Astrocyte (in vitro differentiated cells and primary cell): ENCODE results near the gene NPAS3. TPM values are rescaled to one million over a fixed set of nuclear protein-coding genes. Genes with fewer than 3 reads are reported as not detected.

Experiments used
- DNase-seq: peaks from one replicate; pipeline ENCODE4 v3.0.0-alpha.2; 2010; ENCODE audit warnings: low read depth
- FAIRE-seq: peaks from 2 replicates; lab custom pipeline; 2011; peaks lifted over from hg19 to GRCh38; lab: Jason Lieb, UNC
- H2AFZ ChIP-seq: 2 replicates; pipeline ENCODE4 v1.6.0; 2012; ENCODE audit warnings: low read depth, low read length, inconsistent platforms
- H3K27ac ChIP-seq: 2 replicates; pipeline ENCODE4 v1.5.1; 2011; ENCODE audit warnings: low read depth, low read length, inconsistent platforms
- H3K27me3 ChIP-seq: 2 replicates; pipeline ENCODE4 v1.6.0; 2011; ENCODE audit warnings: low read length, inconsistent platforms; ENCODE audit not compliant: insufficient read depth
- H3K36me3 ChIP-seq: 2 replicates; pipeline ENCODE4 v1.5.1; 2011; ENCODE audit warnings: low read length, inconsistent platforms; ENCODE audit not compliant: insufficient read depth
- H3K4me1 ChIP-seq: 2 replicates; pipeline ENCODE4 v1.5.1; 2011; ENCODE audit warnings: low read length, inconsistent platforms; ENCODE audit not compliant: insufficient read depth
- H3K4me2 ChIP-seq: 2 replicates; pipeline ENCODE4 v1.6.0; 2012; ENCODE audit warnings: low read length, inconsistent platforms
- H3K4me3 ChIP-seq: 2 replicates; pipeline ENCODE4 v1.5.1; 2011; ENCODE audit warnings: low read depth, mild to moderate bottlenecking, low read length, inconsistent platforms; ENCODE audit not compliant: insufficient read depth
- H3K79me2 ChIP-seq: 2 replicates; pipeline ENCODE4 v1.6.0; 2012; ENCODE audit warnings: mild to moderate bottlenecking, low read length, inconsistent platforms; ENCODE audit not compliant: insufficient read depth
- H3K9ac ChIP-seq: 2 replicates; pipeline ENCODE4 v1.6.0; 2012; ENCODE audit warnings: mild to moderate bottlenecking, low read length, inconsistent platforms
- H3K9me3 ChIP-seq: 2 replicates; pipeline ENCODE4 v1.5.1; 2012; ENCODE audit warnings: low read depth, mild to moderate bottlenecking, low read length, inconsistent platforms; ENCODE audit not compliant: insufficient read depth
- H4K20me1 ChIP-seq: 2 replicates; pipeline ENCODE4 v1.6.0; 2012; ENCODE audit warnings: low read length, inconsistent platforms; ENCODE audit not compliant: insufficient read depth
- H3K27ac Mint-ChIP-seq: one replicate; pipeline ENCODE4 v1.8.0; 2021; ENCODE audit warnings: mild to moderate bottlenecking, mixed read lengths; ENCODE audit not compliant: unreplicated experiment
- H3K27me3 Mint-ChIP-seq: one replicate; pipeline ENCODE4 v1.8.0; 2021; ENCODE audit warnings: low read depth, mixed read lengths; ENCODE audit not compliant: unreplicated experiment
- H3K36me3 Mint-ChIP-seq: one replicate; pipeline ENCODE4 v1.8.0; 2021; ENCODE audit warnings: low read depth, mixed read lengths; ENCODE audit not compliant: unreplicated experiment
- H3K4me1 Mint-ChIP-seq: one replicate; pipeline ENCODE4 v1.8.0; 2021; ENCODE audit warnings: low read depth, mixed read lengths; ENCODE audit not compliant: unreplicated experiment
- H3K4me3 Mint-ChIP-seq: one replicate; pipeline ENCODE4 v1.8.0; 2021; ENCODE audit warnings: mild to moderate bottlenecking, moderate library complexity, mixed read lengths; ENCODE audit not compliant: unreplicated experiment
- H3K9me3 Mint-ChIP-seq: one replicate; pipeline ENCODE4 v1.8.0; 2021; ENCODE audit warnings: mild to moderate bottlenecking, mixed read lengths; ENCODE audit not compliant: unreplicated experiment
- CTCF ChIP-seq: IDR thresholded peaks from 2 replicates; pipeline ENCODE4 v1.5.1; 2011; ENCODE audit warnings: low read depth, mild to moderate bottlenecking, inconsistent platforms, low read length, moderate library complexity; ENCODE audit not compliant: insufficient read depth
- EZH2 ChIP-seq: IDR thresholded peaks from 2 replicates; pipeline ENCODE4 v1.6.1; 2012; ENCODE audit warnings: mild to moderate bottlenecking, low read length, inconsistent platforms; ENCODE audit not compliant: insufficient read depth
- total RNA-seq: library from RNA; stranded (reverse); gene quantifications from 2 replicates; pipeline ENCODE4 v1.2.1, GENCODE V29; 2021

NPAS3 gene
- total RNA-seq, 1 donor from 2014 or later = 2.6 TPM

GRCh38 chr14:33508126-33509062, 569.7 kb downstream of the NPAS3 start:
- H4K20me1 ChIP-seq = no peaks in the 10 kb centered on the region
- H3K4me3 Mint-ChIP-seq = no peak overlapping the region
- FAIRE-seq (no peak), DNase-seq (peak; percentile 12)
- peaks cover 20% of the 10 kb centered on the region for H3K4me1 Mint-ChIP-seq
- H3K4me3 ChIP-seq = no peak overlapping the region
- H3K79me2 ChIP-seq = no peaks in the 10 kb centered on the region
- no peaks in the 10 kb centered on the region for H3K27me3 Mint-ChIP-seq
- H3K36me3 Mint-ChIP-seq = no peaks in the 10 kb centered on the region
- no peaks in the 10 kb centered on the region for H3K9me3 ChIP-seq
- no peak overlapping the region for H3K9ac ChIP-seq
- no peaks in the 10 kb centered on the region for H3K9me3 Mint-ChIP-seq
- H3K4me1 ChIP-seq = peaks cover 37% of the 10 kb centered on the region
- TF ChIP-seq EZH2 (no peak), CTCF (no peak)
- H3K27ac Mint-ChIP-seq = no peak overlapping the region
- no peaks in the 10 kb centered on the region for H3K36me3 ChIP-seq
- no peaks in the 10 kb centered on the region for H3K27me3 ChIP-seq
- H3K27ac ChIP-seq = no peak overlapping the region
- H3K4me2 ChIP-seq = no peak overlapping the region
- no peak overlapping the region for H2AFZ ChIP-seq

- H3K27me3 Mint-ChIP-seq = no peaks in the 10 kb centered on the region
- FAIRE-seq (no peak), DNase-seq (no peak)
- H3K4me3 ChIP-seq = no peak overlapping the region
- TF ChIP-seq CTCF = no peak
- TF ChIP-seq EZH2 = no peak
- peaks cover 37% of the 10 kb centered on the region for H3K4me1 ChIP-seq
- no peaks in the 10 kb centered on the region for H3K36me3 ChIP-seq
- no peak overlapping the region for H3K4me3 Mint-ChIP-seq
- peak overlapping the region; percentile 71 for H3K4me2 ChIP-seq
- H3K36me3 Mint-ChIP-seq = no peaks in the 10 kb centered on the region
- no peaks in the 10 kb centered on the region for H3K9me3 ChIP-seq
- H3K4me1 Mint-ChIP-seq = peaks cover 22% of the 10 kb centered on the region
- H2AFZ ChIP-seq = no peak overlapping the region
- no peak overlapping the region for H3K27ac Mint-ChIP-seq
- no peak overlapping the region for H3K9ac ChIP-seq
- H3K27ac ChIP-seq = peak overlapping the region; percentile 39
- H3K79me2 ChIP-seq = no peaks in the 10 kb centered on the region
- no peaks in the 10 kb centered on the region for H4K20me1 ChIP-seq
- H3K9me3 Mint-ChIP-seq = no peaks in the 10 kb centered on the region
- no peaks in the 10 kb centered on the region for H3K27me3 ChIP-seq
These were observed 570.8 kb downstream of the NPAS3 start for GRCh38 chr14:33509454-33509853.

GRCh38 chr14:33510063-33510481, 571.4 kb downstream of the NPAS3 start:
- peak overlapping the region; percentile 14 for H3K9ac ChIP-seq
- H3K9me3 ChIP-seq = no peaks in the 10 kb centered on the region
- H3K79me2 ChIP-seq = no peaks in the 10 kb centered on the region
- DNase-seq (peak; percentile 93), FAIRE-seq (no peak)
- H3K4me2 ChIP-seq = peak overlapping the region; percentile 71
- peak overlapping the region; percentile 16 for H3K4me3 ChIP-seq
- H3K27ac ChIP-seq = peak overlapping the region; percentile 39
- TF ChIP-seq CTCF (no peak), EZH2 (no peak)
- no peaks in the 10 kb centered on the region for H3K36me3 Mint-ChIP-seq
- peaks cover 39% of the 10 kb centered on the region for H3K4me1 ChIP-seq
- no peak overlapping the region for H3K4me3 Mint-ChIP-seq
- H3K9me3 Mint-ChIP-seq = no peaks in the 10 kb centered on the region
- peak overlapping the region; percentile 25 for H2AFZ ChIP-seq
- H3K27me3 ChIP-seq = no peaks in the 10 kb centered on the region
- H3K27me3 Mint-ChIP-seq = no peaks in the 10 kb centered on the region
- no peak overlapping the region for H3K27ac Mint-ChIP-seq
- no peaks in the 10 kb centered on the region for H4K20me1 ChIP-seq
- H3K4me1 Mint-ChIP-seq = peaks cover 22% of the 10 kb centered on the region
- no peaks in the 10 kb centered on the region for H3K36me3 ChIP-seq
